Lung (tissue), 12 donors: ENCODE data around the gene SZT2. TPM values are rescaled to one million over a fixed set of nuclear protein-coding genes. Genes with fewer than 3 reads are reported as not detected.

ENCODE experiments used
- ATAC-seq: fragments of 200-7000 bp; cut with Tn5 transposase; one replicate; pipeline ENCODE4 v1.9.1; 2020; ENCODE audit warnings: moderate number of reproducible peaks; ENCODE audit not compliant: insufficient read depth, low FRiP score
- DNase-seq, 3 donors: peaks; one replicate each; pipeline ENCODE4 v3.0.0-alpha.2; 2013 to 2017
- H3K27ac ChIP-seq, 2 donors: one replicate each; pipeline ENCODE4 v1.5.1; 2013; ENCODE audit warnings: mild to moderate bottlenecking in 2 of 2, moderate library complexity in 2 of 2, control low read depth in 1 of 2, inconsistent platforms in 1 of 2, low read depth in 1 of 2, low read length in 1 of 2
- H3K27me3 ChIP-seq, 3 donors: one replicate each; pipeline ENCODE4 v1.5.1; 2013; ENCODE audit warnings: low read length in 2 of 3; ENCODE audit not compliant: control insufficient read depth in 3 of 3, insufficient read depth in 3 of 3
- H3K36me3 ChIP-seq, 4 donors: one replicate each; pipeline ENCODE4 v1.5.1; 2013; ENCODE audit warnings: low read length in 4 of 4, mild to moderate bottlenecking in 1 of 4, moderate library complexity in 1 of 4; ENCODE audit not compliant: control insufficient read depth in 4 of 4, insufficient read depth in 4 of 4
- H3K4me1 ChIP-seq, 5 donors: one replicate each; pipeline ENCODE4 v1.5.1; 2013; ENCODE audit warnings: low read length in 5 of 5, mild to moderate bottlenecking in 2 of 5, moderate library complexity in 1 of 5; ENCODE audit not compliant: control insufficient read depth in 5 of 5, insufficient read depth in 5 of 5
- H3K4me3 ChIP-seq: one replicate; pipeline ENCODE4 v1.5.1; 2013; ENCODE audit warnings: mild to moderate bottlenecking, control low read depth, moderate library complexity
- H3K9ac ChIP-seq, 2 donors: one replicate each; pipeline ENCODE4 v1.5.1; 2013; ENCODE audit warnings: low read length in 2 of 2, control low read depth in 1 of 2; ENCODE audit not compliant: insufficient read depth in 1 of 2
- H3K9me3 ChIP-seq, 4 donors: one replicate each; pipeline ENCODE4 v1.5.1; 2013; ENCODE audit warnings: low read length in 3 of 4, mild to moderate bottlenecking in 1 of 4, moderate library complexity in 1 of 4; ENCODE audit not compliant: control insufficient read depth in 4 of 4, insufficient read depth in 3 of 4
- CTCF ChIP-seq: IDR thresholded peaks from 2 replicates; pipeline ENCODE4 v1.5.1; 2012; ENCODE audit warnings: mild to moderate bottlenecking; ENCODE audit errors: control extremely low read depth, extremely low read depth
- WGBS, 2 donors: extraction: QIAGEN DNeasy Blood & Tissue Kit; methylation state at CpG; one replicate each; pipeline ENCODE4 v1.1.7; 2013; 5-methylcytosine and 5-hydroxymethylcytosine counted together
- polyA plus RNA-seq, 2 donors: library from polyadenylated mRNA; stranded (reverse); fragments of 200-250 nt; gene quantifications; one replicate each; pipeline ENCODE4 v1.2.1, GENCODE V29; 2013
- total RNA-seq, 2 donors: library from RNA; depleted of rRNA in 1 of 2; stranded (reverse); fragments of >200 nt in 1 of 2; gene quantifications; one replicate each; pipeline ENCODE4 v1.2.1, GENCODE V29; 2014 to 2021
- donor health status: control.
- donor health status: control.
- donor health status: Bipolar disorder and iron deficiency.
- donor health status: healthy.
- donor health status: DM: yes; HTN: yes; CAD: no.

Gene SZT2
- total and polyA plus RNA-seq, 4 donors, result 15.2 to 71.5 (median 40.2) TPM

DNA sequence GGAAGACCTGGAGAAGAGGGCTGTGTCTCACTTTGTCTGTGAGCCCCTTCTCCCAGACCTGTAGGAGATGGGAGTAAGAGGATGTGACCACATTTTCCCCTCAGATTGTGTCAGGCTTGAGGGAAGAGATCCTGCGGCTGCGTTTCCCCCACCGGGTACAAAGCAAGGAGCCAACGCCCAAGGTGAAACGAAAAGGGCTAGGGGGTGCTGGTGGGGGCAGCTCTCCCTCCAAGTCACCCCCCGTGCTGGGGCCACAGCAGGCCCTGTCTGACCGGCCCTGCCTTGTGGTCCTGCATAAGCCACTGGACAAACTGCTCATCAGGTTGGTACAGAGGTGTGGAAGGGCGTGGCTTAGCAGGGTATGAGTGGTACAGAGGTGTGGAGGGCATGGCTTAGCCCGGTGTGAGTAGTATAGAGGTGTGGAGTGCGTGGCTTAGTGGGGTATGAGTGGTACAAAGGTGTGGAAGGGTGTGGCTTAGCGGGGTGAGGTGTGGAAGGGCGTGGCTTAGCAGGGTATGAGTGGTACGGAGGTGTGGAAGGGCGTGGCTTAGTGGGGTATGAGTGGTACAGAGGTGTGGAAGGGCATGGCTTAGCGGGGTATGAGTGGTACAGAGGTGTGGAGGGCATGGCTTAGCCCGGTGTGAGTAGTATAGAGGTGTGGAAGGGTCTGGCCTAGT is 33.4 kb downstream of the SZT2 start:
- H3K27ac ChIP-seq, result peak overlapping the region in 1 of 2 donors; percentile 15
- no peak overlapping the region for H3K9ac ChIP-seq
- ATAC-seq (no peak), DNase-seq (no peak)
- peaks cover 38 to 86% (median 50%) of the 10 kb centered on the region in 4 donors for H3K36me3 ChIP-seq
- H3K4me1 ChIP-seq, result peaks cover 0 to 4% (median 0%) of the 10 kb centered on the region in 5 donors
- 86 to 92% methylated on average over 16 of the region's 16 CpGs for WGBS, 2 donors
- H3K9me3 ChIP-seq, result peaks cover 0 to 1% (median 0%) of the 10 kb centered on the region in 4 donors
- no peak overlapping the region for H3K4me3 ChIP-seq
- no peaks in the 10 kb centered on the region for H3K27me3 ChIP-seq
- TF ChIP-seq CTCF, result no peak

GRCh38 chr1:43423672-43424550 is 34.2 kb downstream of the SZT2 start:
- no peak overlapping the region for H3K27ac ChIP-seq
- DNase-seq (no peak), ATAC-seq (no peak)
- H3K4me1 ChIP-seq, result peaks cover 0 to 8% (median 0%) of the 10 kb centered on the region in 5 donors
- no peaks in the 10 kb centered on the region for H3K27me3 ChIP-seq
- no peak overlapping the region for H3K4me3 ChIP-seq
- peaks cover 0 to 1% (median 0%) of the 10 kb centered on the region in 4 donors for H3K9me3 ChIP-seq
- WGBS, 2 donors, result 90 to 94% methylated on average over 23 of the region's 23 CpGs
- peaks cover 31 to 87% (median 51%) of the 10 kb centered on the region in 4 donors for H3K36me3 ChIP-seq
- no peak for TF ChIP-seq CTCF
- no peak overlapping the region for H3K9ac ChIP-seq

DNA sequence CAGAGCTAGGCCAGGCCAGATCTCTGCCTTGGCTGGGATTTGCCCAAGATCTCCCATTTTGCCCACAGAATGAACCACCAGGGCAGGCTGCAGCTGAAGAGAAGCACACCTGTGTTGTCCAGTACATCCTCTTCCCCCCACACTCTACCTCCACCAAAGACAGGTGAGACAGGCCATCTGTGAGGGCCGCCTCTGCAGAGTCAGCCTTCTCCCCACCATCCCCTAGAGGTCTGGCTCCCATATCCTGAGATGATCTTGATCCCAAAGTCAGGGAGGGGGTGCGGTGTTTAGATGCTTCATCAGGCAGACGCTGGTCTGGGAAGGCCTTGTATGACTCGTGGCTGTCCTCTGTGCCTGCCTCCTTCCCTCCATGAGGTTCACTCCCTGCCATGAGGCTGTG is 35.3 kb downstream of the SZT2 start:
- TF ChIP-seq CTCF, result no peak
- no peak overlapping the region for H3K9ac ChIP-seq
- WGBS, 2 donors, result 92 to 95% methylated on average over 4 of the region's 4 CpGs
- H3K9me3 ChIP-seq, result peaks cover 0 to 1% (median 0%) of the 10 kb centered on the region in 4 donors
- H3K4me1 ChIP-seq, result peaks cover 0 to 8% (median 0%) of the 10 kb centered on the region in 5 donors
- no peak overlapping the region for H3K27ac ChIP-seq
- peaks cover 30 to 83% (median 49%) of the 10 kb centered on the region in 4 donors for H3K36me3 ChIP-seq
- DNase-seq (no peak), ATAC-seq (no peak)
- H3K27me3 ChIP-seq, result no peaks in the 10 kb centered on the region
- H3K4me3 ChIP-seq, result no peak overlapping the region
